ENCODE results near the gene FABP1.

GRCh38 chr2:88095022-88095421 is 32.8 kb downstream of the FABP1 start:
- TF ChIP-seq POLR2A (IDR thresholded peaks at IDR 0.05) = no peak
- TF ChIP-seq POLR2AphosphoS5 (IDR thresholded peaks at IDR 0.05) = no peak
- no peak for TF ChIP-seq CTCF (IDR thresholded peaks at IDR 0.05)

All from upper lobe of left lung (tissue), 4 donors.